NOMO-1 (cell line): Measurements from ENCODE around the gene FBXO11.

Source experiments
- DNase-seq, 2 experiments: peaks; one replicate each; lab custom pipeline; 2025; ENCODE audit not compliant: unreplicated experiment in 2 of 2; lab: John Stamatoyannopoulos, UW

The FBXO11 gene

DNA sequence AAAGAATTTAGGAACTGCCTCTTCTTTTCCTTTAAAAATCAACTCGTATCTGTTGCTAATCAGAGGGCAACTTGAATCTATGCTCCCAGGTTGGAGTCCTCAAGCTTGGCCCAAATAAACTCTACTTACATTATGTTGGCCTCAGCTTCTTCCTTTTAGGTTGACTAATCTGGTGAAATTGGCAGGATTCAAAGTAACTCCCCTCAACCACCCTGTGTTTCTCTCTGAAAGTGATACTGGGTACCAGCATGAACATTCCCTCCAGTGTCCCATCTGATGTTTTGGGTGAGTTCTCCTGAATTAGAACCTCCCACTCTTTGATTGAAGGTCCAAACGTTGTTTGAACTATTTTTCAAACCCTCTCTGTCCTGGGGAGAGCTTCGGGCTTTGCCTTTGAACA lies 164.7 kb downstream of the FBXO11 start:
- no peak for DNase-seq

DNA sequence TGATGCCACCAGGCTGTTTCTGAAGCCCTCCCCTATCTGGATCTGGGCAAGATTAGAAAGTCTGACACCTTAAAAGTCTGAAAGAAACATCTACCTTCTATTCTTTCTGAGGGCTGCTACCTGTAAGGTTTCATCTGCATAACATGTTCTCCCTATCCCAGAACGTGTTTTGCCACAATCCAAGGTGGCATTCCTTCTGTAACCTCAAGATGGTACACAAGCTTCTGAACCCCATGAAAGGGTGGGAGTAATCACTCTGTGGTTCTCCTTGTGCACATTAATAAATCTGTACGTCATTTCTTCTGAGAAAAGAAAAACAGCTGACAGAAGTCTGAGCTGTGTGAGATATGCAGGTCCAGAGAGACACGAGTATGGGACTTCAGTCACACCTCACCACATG lies 165.2 kb downstream of the FBXO11 start:
- DNase-seq: no peak
